ENCODE results near the gene LAMA2.
A peak's percentile ranks its signal among the peaks of the same experiment; 100 is the strongest.

LAMA2 gene

GRCh38 chr6:129498950-129499842, 616.3 kb downstream of the LAMA2 start:
- no peak for DNase-seq (ENCODE audit: insufficient read length, low spot score)
- peak; percentile 70 for TF ChIP-seq CTCF (IDR thresholded peaks at IDR 0.05; ENCODE audit: insufficient read depth, missing control alignments)
- FAIRE-seq, result no peak

- DNase-seq (ENCODE audit: insufficient read length, low spot score) (no peak), FAIRE-seq (no peak)
- TF ChIP-seq CTCF (IDR thresholded peaks at IDR 0.05; ENCODE audit: insufficient read depth, missing control alignments), result no peak
Measured at GRCh38 chr6:129499843-129500219, 616.9 kb downstream of the LAMA2 start.

DNA sequence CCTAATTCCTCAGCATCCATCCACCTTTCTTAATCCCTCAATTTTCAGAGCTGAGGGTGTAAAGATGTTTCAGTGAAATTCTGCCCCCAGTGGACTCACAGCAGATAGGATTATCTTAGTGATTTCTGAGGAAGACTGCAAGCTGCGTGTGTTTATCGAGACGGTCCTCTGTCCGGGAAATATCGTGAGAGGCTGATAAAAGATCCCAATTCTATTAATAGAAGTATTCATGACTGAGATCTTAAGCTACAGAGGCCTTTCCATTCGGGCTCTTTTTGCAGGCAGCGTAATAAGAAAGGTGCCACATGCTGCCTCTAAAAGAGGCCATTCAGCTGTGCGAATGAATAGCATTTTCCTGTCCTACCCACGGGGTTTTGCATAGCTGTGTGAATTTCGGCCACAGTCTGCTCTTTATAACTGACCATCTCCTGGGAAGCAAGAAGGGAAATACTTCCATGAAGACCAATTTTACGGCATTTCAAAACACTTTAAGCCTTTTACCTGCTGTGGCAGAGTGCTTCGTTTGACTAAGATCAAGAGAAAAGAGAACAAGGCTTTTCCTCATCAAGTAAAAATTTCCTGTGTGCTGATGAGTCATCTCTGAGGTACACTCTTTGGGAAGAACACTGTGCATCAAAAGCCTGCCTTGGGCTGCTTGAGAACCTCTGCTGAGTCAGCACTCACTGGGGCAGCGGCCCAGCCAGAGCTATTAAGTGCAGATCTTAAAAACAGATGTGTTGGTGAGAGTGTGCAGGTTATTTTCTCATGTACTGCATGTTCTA, 618.2 kb downstream of the LAMA2 start:
- DNase-seq (ENCODE audit: insufficient read length, low spot score), result no peak
- no peak for FAIRE-seq
- TF ChIP-seq CTCF (IDR thresholded peaks at IDR 0.05; ENCODE audit: insufficient read depth, missing control alignments), result peak; percentile 40

- FAIRE-seq, result no peak
- no peak for DNase-seq (ENCODE audit: insufficient read length, low spot score)
- TF ChIP-seq CTCF (IDR thresholded peaks at IDR 0.05; ENCODE audit: insufficient read depth, missing control alignments), result no peak
Measured at GRCh38 chr6:129501740-129502660, 619.1 kb downstream of the LAMA2 start.

GRCh38 chr6:129504456-129504855, 621.5 kb downstream of the LAMA2 start:
- TF ChIP-seq CTCF (IDR thresholded peaks at IDR 0.05; ENCODE audit: insufficient read depth, missing control alignments), result no peak
- FAIRE-seq (no peak), DNase-seq (ENCODE audit: insufficient read length, low spot score) (no peak)

- no peak for DNase-seq (ENCODE audit: insufficient read length, low spot score)
Measured at GRCh38 chr6:129507059-129507807, 624.3 kb downstream of the LAMA2 start.

More at GRCh38 chr6:129507059-129507807, 624.3 kb downstream of the LAMA2 start:
- TF ChIP-seq CTCF (IDR thresholded peaks at IDR 0.05; ENCODE audit: insufficient read depth, missing control alignments), result no peak
- FAIRE-seq, result no peak
